H1 (cell line): ENCODE results near the gene ST8SIA2. TPM values are rescaled to one million over a fixed set of nuclear protein-coding genes. Genes with fewer than 3 reads are reported as not detected.

ENCODE experiments used
- CTCF ChIA-PET: fragments of 300-600 bp; sonication (Branson Sonifier 250); formaldehyde crosslinking; loops from one replicate; lab custom pipeline; 2021; ENCODE audit not compliant: partially characterized antibody; lab: Charles Lee
- POLR2A ChIA-PET: fragments of 300-600 bp; sonication (Branson Sonifier 250); formaldehyde crosslinking; loops from one replicate; lab custom pipeline; 2021; ENCODE audit warnings: inconsistent platforms; ENCODE audit not compliant: partially characterized antibody; lab: Charles Lee
- DNase-seq, 2 experiments: peaks; one replicate each; pipeline versions ENCODE4 v3.0.0 to v3.0.0-alpha.2; 2010 to 2022; ENCODE audit warnings: low spot score in 2 of 2, low read depth in 1 of 2, mixed read lengths in 1 of 2
- FAIRE-seq: peaks from 2 replicates; lab custom pipeline; 2011; peaks lifted over from hg19 to GRCh38; lab: Jason Lieb, UNC
- H2AFZ ChIP-seq: 2 replicates; pipeline ENCODE4 v1.8.1; 2012; ENCODE audit warnings: low read length, inconsistent platforms
- H2AK5ac ChIP-seq: 2 replicates; pipeline ENCODE4 v1.6.1; 2013; ENCODE audit warnings: low read depth, low read length
- H2BK120ac ChIP-seq: replicated peaks from 2 replicates; pipeline ENCODE3; 2013; ENCODE audit warnings: low read depth, low read length, inconsistent platforms
- H2BK12ac ChIP-seq: 2 replicates; pipeline ENCODE4 v1.6.1; 2013; ENCODE audit warnings: low read depth, low read length
- H2BK15ac ChIP-seq: 2 replicates; pipeline ENCODE4 v1.6.1; 2013; ENCODE audit warnings: low read length
- H2BK20ac ChIP-seq: 2 replicates; pipeline ENCODE4 v1.6.1; 2013; ENCODE audit warnings: low read length
- H2BK5ac ChIP-seq: 2 replicates; pipeline ENCODE4 v1.6.1; 2013; ENCODE audit warnings: low read depth, low read length
- H3K14ac ChIP-seq: 2 replicates; pipeline ENCODE4 v1.6.1; 2013; ENCODE audit warnings: inconsistent platforms; ENCODE audit not compliant: insufficient read length
- H3K18ac ChIP-seq: 2 replicates; pipeline ENCODE4 v1.6.1; 2013; ENCODE audit warnings: low read length; ENCODE audit errors: extremely low read depth
- H3K23ac ChIP-seq: 2 replicates; pipeline ENCODE4 v1.6.1; 2013; ENCODE audit warnings: inconsistent platforms; ENCODE audit not compliant: insufficient read length
- H3K23me2 ChIP-seq: 2 replicates; pipeline ENCODE4 v1.6.1; 2013; ENCODE audit warnings: low read depth, low read length
- H3K27ac ChIP-seq: 2 replicates; pipeline ENCODE4 v1.6.1; 2011; ENCODE audit warnings: low read depth, low read length, inconsistent platforms
- H3K27me3 ChIP-seq, 4 experiments: replicated peaks in 1 of 4; 1 replicate in 1 of 4; 2 replicates in 3 of 4; pipeline versions ENCODE4 v1.6.1 to v1.8.1; 2011 to 2013; ENCODE audit warnings: low read length in 3 of 4, mild to moderate bottlenecking in 3 of 4, inconsistent platforms in 2 of 4, mixed read lengths in 2 of 4, moderate library complexity in 1 of 4; ENCODE audit not compliant: control insufficient read depth in 3 of 4, insufficient read depth in 3 of 4; ENCODE audit errors: extremely low read depth in 1 of 4
- H3K36me3 ChIP-seq, 4 experiments: 2 replicates each; pipeline versions ENCODE4 v1.6.1 to v1.8.1; 2011 to 2013; ENCODE audit warnings: mild to moderate bottlenecking in 4 of 4, low read length in 3 of 4, moderate library complexity in 2 of 4, control low read depth in 1 of 4, inconsistent platforms in 1 of 4; ENCODE audit not compliant: insufficient read depth in 4 of 4, control insufficient read depth in 2 of 4
- H3K4ac ChIP-seq: replicated peaks from 2 replicates; pipeline ENCODE3; 2013; ENCODE audit warnings: low read length, low read depth, mixed read lengths, inconsistent platforms; ENCODE audit not compliant: insufficient read length
- H3K4me1 ChIP-seq, 4 experiments: replicated peaks in 1 of 4; 1 replicate in 1 of 4; 2 replicates in 3 of 4; pipeline versions ENCODE4 v1.6.1 to v1.8.1; 2011 to 2013; ENCODE audit warnings: low read length in 3 of 4, inconsistent platforms in 2 of 4, mixed read lengths in 1 of 4; ENCODE audit not compliant: insufficient read depth in 4 of 4, control insufficient read depth in 3 of 4
- H3K4me2 ChIP-seq, 2 experiments: 2 replicates each; pipeline versions ENCODE4 v1.6.1 to v1.8.1; 2011 to 2013; ENCODE audit warnings: low read depth in 2 of 2, low read length in 2 of 2, control low read depth in 1 of 2, inconsistent platforms in 1 of 2, mild to moderate bottlenecking in 1 of 2; ENCODE audit not compliant: insufficient read depth in 1 of 2
- H3K4me3 ChIP-seq, 4 experiments: fragments of 200-600, 300-600 bp in 1 of 4; sonication (generic), shearing (Covaris generic), sonication (Bioruptor Twin) in 1 of 4; 2 replicates each; pipeline versions ENCODE4 v1.5.1 to v1.8.1; 2011 to 2016; ENCODE audit warnings: low read length in 4 of 4, low read depth in 3 of 4, control low read depth in 2 of 4, inconsistent platforms in 2 of 4, mild to moderate bottlenecking in 2 of 4, mixed read lengths in 1 of 4, moderate library complexity in 1 of 4; ENCODE audit not compliant: insufficient read depth in 2 of 4; ENCODE audit errors: extremely low read depth in 1 of 4
- H3K56ac ChIP-seq: replicated peaks from 2 replicates; pipeline ENCODE3; 2013; ENCODE audit warnings: low read depth, mild to moderate bottlenecking, mixed read lengths, low read length, inconsistent platforms; ENCODE audit not compliant: insufficient read length
- H3K79me1 ChIP-seq: 2 replicates; pipeline ENCODE4 v1.6.1; 2013; ENCODE audit warnings: low read depth, low read length, control low read depth
- H3K79me2 ChIP-seq, 2 experiments: 2 replicates each; pipeline versions ENCODE4 v1.6.1 to v1.8.1; 2012 to 2013; ENCODE audit warnings: low read length in 2 of 2, mild to moderate bottlenecking in 2 of 2, inconsistent platforms in 1 of 2; ENCODE audit not compliant: insufficient read depth in 2 of 2, control insufficient read depth in 1 of 2
- H3K9ac ChIP-seq, 4 experiments: replicated peaks in 1 of 4; 1 replicate in 1 of 4; 2 replicates in 3 of 4; pipeline versions ENCODE4 v1.6.1 to v1.8.1; 2011 to 2013; ENCODE audit warnings: low read depth in 3 of 4, low read length in 3 of 4, control low read depth in 2 of 4, mild to moderate bottlenecking in 2 of 4, moderate library complexity in 2 of 4, inconsistent platforms in 1 of 4; ENCODE audit errors: extremely low read depth in 1 of 4
- H3K9me3 ChIP-seq, 2 experiments: 2 replicates each; pipeline versions ENCODE4 v1.6.1 to v1.8.1; 2012 to 2013; ENCODE audit warnings: mild to moderate bottlenecking in 2 of 2, moderate library complexity in 2 of 2, control low read depth in 1 of 2, inconsistent platforms in 1 of 2, low read depth in 1 of 2, low read length in 1 of 2, mixed read lengths in 1 of 2; ENCODE audit not compliant: insufficient read depth in 2 of 2
- H4K20me1 ChIP-seq, 2 experiments: replicated peaks in 1 of 2; 2 replicates each; pipeline versions ENCODE3 to v1.8.1; 2011 to 2013; ENCODE audit warnings: inconsistent platforms in 2 of 2, low read length in 2 of 2, mild to moderate bottlenecking in 1 of 2; ENCODE audit not compliant: insufficient read depth in 2 of 2, control insufficient read depth in 1 of 2
- H4K5ac ChIP-seq: 2 replicates; pipeline ENCODE4 v1.6.1; 2013; ENCODE audit warnings: low read length, low read depth, mixed read lengths, inconsistent platforms; ENCODE audit not compliant: insufficient read length
- H4K8ac ChIP-seq: 2 replicates; pipeline ENCODE4 v1.8.0; 2013; ENCODE audit warnings: mild to moderate bottlenecking, moderate library complexity, low read length, inconsistent platforms; ENCODE audit not compliant: insufficient read depth; ENCODE audit errors: extremely low read depth
- H4K91ac ChIP-seq: replicated peaks from 2 replicates; pipeline ENCODE3; 2013; ENCODE audit warnings: low read length, mixed read lengths, inconsistent platforms; ENCODE audit not compliant: insufficient read length
- CREB1 ChIP-seq: IDR thresholded peaks from 2 replicates; pipeline ENCODE4 v1.6.1; 2012; ENCODE audit warnings: inconsistent platforms
- CTBP2 ChIP-seq: IDR thresholded peaks from 2 replicates; pipeline ENCODE4 v1.7.0; 2011; ENCODE audit warnings: borderline replicate concordance, mild to moderate bottlenecking, moderate library complexity, mixed read lengths, low read length; ENCODE audit not compliant: insufficient read depth, insufficient read length
- KDM1A ChIP-seq: fragments of 200-600, 300-600 bp; sonication (generic); IDR thresholded peaks from 2 replicates; pipeline ENCODE4 v1.7.1; 2016; ENCODE audit warnings: mild to moderate bottlenecking, low read length, borderline replicate concordance
- KDM4A ChIP-seq: IDR thresholded peaks from one replicate; pipeline ENCODE4 v1.7.1; 2012; ENCODE audit warnings: low read depth, mild to moderate bottlenecking, moderate library complexity, low read length, inconsistent platforms; ENCODE audit not compliant: severe bottlenecking
- RBBP5 ChIP-seq: IDR thresholded peaks from 2 replicates; pipeline ENCODE4 v1.7.1; 2012; ENCODE audit warnings: low read depth, mild to moderate bottlenecking, inconsistent platforms, low read length, moderate library complexity, borderline replicate concordance
- RFX5 ChIP-seq: IDR thresholded peaks from 2 replicates; pipeline ENCODE4 v1.6.1; 2011; ENCODE audit warnings: low read depth, low read length, improper control_type of control experiment, borderline replicate concordance
- RNF2 ChIP-seq: fragments of 200-900, 300-1000 bp; sonication (generic); IDR thresholded peaks from 2 replicates; pipeline ENCODE4 v1.7.1; 2016; ENCODE audit warnings: borderline replicate concordance, low read depth, mild to moderate bottlenecking, antibody characterized with exemption, low read length; ENCODE audit not compliant: poor library complexity, severe bottlenecking; ENCODE audit errors: missing control alignments
- SUZ12 ChIP-seq: fragments of 200-600 bp; sonication (generic); IDR thresholded peaks from 2 replicates; pipeline ENCODE4 v1.6.1; 2012; ENCODE audit warnings: mild to moderate bottlenecking, inconsistent platforms, low read length, moderate library complexity, mixed read lengths
- TCF12 ChIP-seq: IDR thresholded peaks from 2 replicates; pipeline ENCODE4 v1.6.1; 2011; ENCODE audit warnings: low read depth, mild to moderate bottlenecking, low read length
- ZNF274 ChIP-seq: IDR thresholded peaks from 2 replicates; pipeline ENCODE4 v1.7.0; 2012; ENCODE audit warnings: low read length, borderline replicate concordance; ENCODE audit errors: extremely low read depth
- WGBS, 2 experiments: shearing (Covaris generic) in 1 of 2; methylation state at CpG; one replicate each; pipeline versions ENCODE4 v1.1.6 to v1.1.7; 2013 to 2015; ENCODE audit warnings: low lambda C conversion rate in 2 of 2, mixed read lengths in 2 of 2, inconsistent platforms in 1 of 2, low coverage in 1 of 2, missing lambda C conversion rate in 1 of 2; ENCODE audit not compliant: insufficient replicate concordance in 2 of 2, insufficient coverage in 1 of 2, insufficient read length in 1 of 2; ENCODE audit errors: extremely low coverage in 1 of 2, missing lambda C conversion rate in 1 of 2; 5-methylcytosine and 5-hydroxymethylcytosine counted together
- polyA plus RNA-seq, 7 experiments: library from polyadenylated mRNA; depleted of rRNA in 3 of 7; stranded (reverse) in 5 of 7; unstranded in 2 of 7; fragments of >200 nt in 5 of 7; fragments of 200-250 nt in 2 of 7; gene quantifications; 1 replicate in 5 of 7; 2 replicates in 1 of 7; 4 replicates in 1 of 7; pipeline versions ENCODE4 v1.2.1 to v1.2.3, GENCODE V29; 2011 to 2013; ENCODE audit warnings: missing spikeins in 2 of 7, mixed read lengths in 2 of 7
- total RNA-seq: library from RNA; stranded (reverse); fragmentation: NEBNext Ultra II Directional; extraction: Animal tissue kit (Norgen Biotek cat#: 25700); gene quantifications from 2 replicates; pipeline ENCODE4 v1.2.1, GENCODE V29; 2021
- TF ChIP-seq, protein P1 (sequence below), 3 experiments: IDR thresholded peaks; 1 replicate in 2 of 3; 2 replicates in 1 of 3; pipeline versions ENCODE4 v1.5.1 to v1.6.1; 2011; ENCODE audit warnings: low read length in 3 of 3, mild to moderate bottlenecking in 3 of 3, inconsistent platforms in 2 of 3, low read depth in 1 of 3, moderate library complexity in 1 of 3; ENCODE audit not compliant: insufficient read depth in 1 of 3; ENCODE audit errors: control extremely low read depth in 1 of 3

Gene ST8SIA2
- total and polyA plus RNA-seq, 2 of the 8 experiments (the other 6 are each of a cell fraction or from before 2014, with no cell fraction given) = 3.0 to 4.5 TPM

DNA sequence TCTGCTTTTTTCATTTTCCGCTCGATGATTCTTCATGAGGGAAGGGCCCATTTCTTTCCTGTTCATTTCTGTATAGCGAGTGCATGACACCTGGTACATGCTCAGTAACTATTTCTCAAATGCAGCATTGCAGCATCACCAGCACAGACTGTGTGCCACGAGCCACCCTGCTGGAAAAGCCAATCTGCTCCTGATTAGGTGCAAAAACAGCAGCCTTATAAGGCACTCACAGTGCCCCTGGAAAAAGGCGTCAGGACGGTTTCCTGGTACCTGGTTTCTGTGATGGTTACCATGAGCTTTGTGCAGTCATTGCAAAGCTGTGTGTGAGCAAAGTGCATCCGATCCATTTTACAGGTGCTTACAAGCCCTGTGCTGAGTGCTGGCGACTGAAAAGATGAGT is 15.8 kb downstream of the ST8SIA2 start:
- H3K14ac ChIP-seq = no peak overlapping the region
- H3K23me2 ChIP-seq = no peaks in the 10 kb centered on the region
- H3K56ac ChIP-seq = no peak overlapping the region
- no peak overlapping the region for H2BK20ac ChIP-seq
- H4K8ac ChIP-seq = no peak overlapping the region
- H3K18ac ChIP-seq = peak overlapping the region; percentile 39; the same call in 1 of the 2 replicates
- H3K9ac ChIP-seq = no peak overlapping the region
- no peak overlapping the region for H2BK5ac ChIP-seq
- ChIA-PET CTCF (interaction anchor here (1.3 to 3.7 kb wide), 6 partner anchors 9 to 318 kb away, joined by 3 to 26 read pairs (median 8); no protein-coding TSS in a partner anchor), POLR2A (no interaction called here)
- 81% methylated on average over 8 of the region's 8 CpGs; no CpG with 5 or more reads in 1 of the 2 experiments for WGBS, 2 experiments
- no peak overlapping the region for H2BK120ac ChIP-seq
- H3K23ac ChIP-seq = no peak overlapping the region
- H3K79me2 ChIP-seq = no peaks in the 10 kb centered on the region
- H3K27me3 ChIP-seq = peaks cover 0 to 2% (median 0%) of the 10 kb centered on the region in 4 experiments; a peak in 1 of 7 replicates
- DNase-seq (no peak), FAIRE-seq (no peak)
- 0 out of 2 replicates have a peak overlapping the region, but pooled peaks have one; percentile 92 for H2BK15ac ChIP-seq
- H3K36me3 ChIP-seq = no peaks in the 10 kb centered on the region
- no peak overlapping the region for H3K4ac ChIP-seq
- H4K91ac ChIP-seq = no peak overlapping the region
- no peak overlapping the region for H2AFZ ChIP-seq
- no peak overlapping the region for H3K27ac ChIP-seq
- H3K4me3 ChIP-seq = no peak overlapping the region
- H4K5ac ChIP-seq = no peak overlapping the region
- H3K4me1 ChIP-seq = peaks cover 0 to 6% (median 0%) of the 10 kb centered on the region in 4 experiments; a peak in 2 of 7 replicates
- H3K79me1 ChIP-seq = no peaks in the 10 kb centered on the region
- H3K4me2 ChIP-seq = no peak overlapping the region
- H2BK12ac ChIP-seq = no peak overlapping the region
- no peaks in the 10 kb centered on the region for H4K20me1 ChIP-seq
- H2AK5ac ChIP-seq = no peak overlapping the region
- no peaks in the 10 kb centered on the region for H3K9me3 ChIP-seq
- TF ChIP-seq TCF12 = no peak
- TF ChIP-seq, protein P1, sequence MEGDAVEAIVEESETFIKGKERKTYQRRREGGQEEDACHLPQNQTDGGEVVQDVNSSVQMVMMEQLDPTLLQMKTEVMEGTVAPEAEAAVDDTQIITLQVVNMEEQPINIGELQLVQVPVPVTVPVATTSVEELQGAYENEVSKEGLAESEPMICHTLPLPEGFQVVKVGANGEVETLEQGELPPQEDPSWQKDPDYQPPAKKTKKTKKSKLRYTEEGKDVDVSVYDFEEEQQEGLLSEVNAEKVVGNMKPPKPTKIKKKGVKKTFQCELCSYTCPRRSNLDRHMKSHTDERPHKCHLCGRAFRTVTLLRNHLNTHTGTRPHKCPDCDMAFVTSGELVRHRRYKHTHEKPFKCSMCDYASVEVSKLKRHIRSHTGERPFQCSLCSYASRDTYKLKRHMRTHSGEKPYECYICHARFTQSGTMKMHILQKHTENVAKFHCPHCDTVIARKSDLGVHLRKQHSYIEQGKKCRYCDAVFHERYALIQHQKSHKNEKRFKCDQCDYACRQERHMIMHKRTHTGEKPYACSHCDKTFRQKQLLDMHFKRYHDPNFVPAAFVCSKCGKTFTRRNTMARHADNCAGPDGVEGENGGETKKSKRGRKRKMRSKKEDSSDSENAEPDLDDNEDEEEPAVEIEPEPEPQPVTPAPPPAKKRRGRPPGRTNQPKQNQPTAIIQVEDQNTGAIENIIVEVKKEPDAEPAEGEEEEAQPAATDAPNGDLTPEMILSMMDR (IDR thresholded peaks at IDR 0.05; ENCODE audit: control extremely low read depth in 1 of 3, insufficient read depth in 1 of 3, low read depth in 1 of 3, low read length in 3 of 3) = no peak
- TF ChIP-seq CTBP2 = no peak
- TF ChIP-seq ZNF274 = no peak
- TF ChIP-seq KDM1A = no peak
- no peak for TF ChIP-seq CREB1
- no peak for TF ChIP-seq RNF2
- TF ChIP-seq RBBP5 = no peak
- TF ChIP-seq KDM4A = no peak
- TF ChIP-seq RFX5 = no peak
- TF ChIP-seq SUZ12 = no peak
